Right hindlimb (tissue), 1 donor: ENCODE results near the gene TSPY10.
"Not testable (repeated sequence)": the region's sequence is repeated elsewhere in the genome, so short reads cannot be mapped to it uniquely, and the experiment has no call there.

Experiments
- DNase-seq: peaks from one replicate; pipeline ENCODE4 v3.0.0-alpha.2; 2018

TSPY10 gene, protein sequence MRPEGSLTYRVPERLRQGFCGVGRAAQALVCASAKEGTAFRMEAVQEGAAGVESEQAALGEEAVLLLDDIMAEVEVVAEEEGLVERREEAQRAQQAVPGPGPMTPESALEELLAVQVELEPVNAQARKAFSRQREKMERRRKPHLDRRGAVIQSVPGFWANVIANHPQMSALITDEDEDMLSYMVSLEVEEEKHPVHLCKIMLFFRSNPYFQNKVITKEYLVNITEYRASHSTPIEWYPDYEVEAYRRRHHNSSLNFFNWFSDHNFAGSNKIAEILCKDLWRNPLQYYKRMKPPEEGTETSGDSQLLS

DNA sequence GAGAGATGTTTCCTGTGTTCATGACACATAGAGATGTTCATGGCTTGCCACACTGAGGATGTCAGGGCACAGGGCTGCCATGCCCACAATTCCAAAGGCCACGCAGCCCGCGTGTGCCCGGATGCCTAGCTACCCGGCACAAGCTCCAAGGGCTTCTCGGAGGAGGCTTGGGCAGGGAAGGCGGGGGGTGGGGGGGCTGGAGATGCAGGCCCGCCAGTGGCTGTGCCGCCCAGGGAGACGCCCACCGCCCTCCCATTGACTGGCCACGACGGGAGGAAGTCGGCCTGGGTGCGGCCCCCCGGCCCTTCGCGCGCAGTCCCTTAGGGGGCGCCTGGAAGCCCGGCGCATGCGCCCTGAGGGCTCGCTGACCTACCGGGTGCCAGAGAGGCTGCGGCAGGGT lies at the start of gene TSPY10:
Gene TSPY10, plus strand, starts transcription at position 301 of the 400 bp plus-strand sequence. Its CDS starts 46 bp downstream, at position 347.
- not testable (repeated sequence) for DNase-seq

DNA sequence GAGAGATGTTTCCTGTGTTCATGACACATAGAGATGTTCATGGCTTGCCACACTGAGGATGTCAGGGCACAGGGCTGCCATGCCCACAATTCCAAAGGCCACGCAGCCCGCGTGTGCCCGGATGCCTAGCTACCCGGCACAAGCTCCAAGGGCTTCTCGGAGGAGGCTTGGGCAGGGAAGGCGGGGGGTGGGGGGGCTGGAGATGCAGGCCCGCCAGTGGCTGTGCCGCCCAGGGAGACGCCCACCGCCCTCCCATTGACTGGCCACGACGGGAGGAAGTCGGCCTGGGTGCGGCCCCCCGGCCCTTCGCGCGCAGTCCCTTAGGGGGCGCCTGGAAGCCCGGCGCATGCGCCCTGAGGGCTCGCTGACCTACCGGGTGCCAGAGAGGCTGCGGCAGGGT lies 40.7 kb upstream of the TSPY10 start, which contains the start of gene TSPY9:
Gene TSPY9, plus strand, starts transcription at position 301 of the 400 bp plus-strand sequence. Its CDS starts 46 bp downstream, at position 347.
- not testable (repeated sequence) for DNase-seq

DNA sequence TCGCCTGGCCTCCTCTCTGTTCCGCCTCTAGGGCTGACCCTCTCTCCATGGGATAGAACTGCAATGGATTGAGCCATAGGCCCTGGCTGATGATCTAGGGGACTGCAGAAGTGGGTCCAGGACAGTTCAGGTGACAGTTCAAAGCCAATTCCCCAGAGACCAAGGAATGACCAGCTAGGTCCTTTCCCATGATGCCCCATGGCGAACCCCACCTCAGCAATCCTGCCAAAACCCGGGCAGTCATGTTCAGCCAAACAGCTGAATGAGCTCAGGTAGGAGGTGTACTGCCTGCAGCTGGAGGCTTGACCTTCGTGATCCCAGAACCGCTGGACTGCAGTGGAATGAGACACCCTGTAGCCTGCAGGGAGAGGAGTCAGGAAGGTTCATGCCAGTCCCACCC lies 23.3 kb upstream of the TSPY10 start:
- DNase-seq: not testable (repeated sequence)

DNA sequence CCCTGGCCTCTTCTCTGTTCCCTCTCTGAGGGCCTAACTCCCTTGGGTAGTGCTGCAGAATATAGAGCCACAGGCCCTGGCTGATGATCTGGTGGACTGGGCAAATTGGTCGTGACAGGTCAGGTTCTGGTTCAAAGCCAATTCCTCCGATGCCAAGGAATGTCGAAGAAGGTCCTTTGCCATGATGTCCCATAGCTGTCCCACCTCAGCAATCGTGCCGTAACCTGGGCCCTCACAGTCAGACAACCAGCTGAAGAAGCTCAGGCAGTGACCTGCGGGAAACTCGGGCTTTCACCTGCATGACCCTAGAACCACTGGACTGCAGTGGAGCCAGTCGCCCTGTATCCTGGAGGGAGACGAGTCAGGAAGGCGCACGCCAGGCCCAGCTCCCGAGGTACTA lies 11.4 kb upstream of the TSPY10 start:
- DNase-seq: not testable (repeated sequence)
